Measurements from ENCODE around the gene MTFR1L.

The MTFR1L gene

DNA sequence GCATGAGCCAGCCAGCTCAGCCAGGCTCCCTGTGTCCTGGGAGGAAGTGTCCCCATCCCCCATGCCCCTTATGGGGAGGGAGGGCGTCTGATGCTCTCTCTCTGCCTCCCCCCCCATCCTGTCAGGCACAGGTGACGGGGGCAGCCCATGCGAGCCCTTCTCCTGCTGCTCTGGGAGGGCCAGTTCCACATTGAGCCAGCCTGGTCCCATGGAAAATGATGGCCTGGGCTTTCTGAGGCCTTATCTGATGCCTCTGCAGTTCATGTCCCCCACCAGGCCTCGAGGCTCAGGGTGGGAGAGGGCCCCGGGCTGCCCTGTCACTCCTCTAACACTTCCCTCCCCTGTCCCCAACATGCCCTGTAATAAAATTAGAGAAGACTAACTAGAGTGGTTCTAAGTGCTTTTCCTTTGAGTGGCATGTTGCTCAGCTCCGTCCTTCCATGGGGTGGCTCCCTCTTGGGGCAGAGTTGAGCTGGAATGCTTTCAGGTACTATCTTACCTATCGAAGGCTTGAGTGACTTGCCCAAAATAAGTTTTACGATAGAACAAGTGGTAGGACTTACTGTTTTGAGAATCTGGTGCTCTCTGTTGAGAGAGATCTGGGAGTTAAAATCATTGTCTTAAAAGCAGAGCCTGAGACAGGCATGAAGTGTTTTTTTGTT, 1.8 kb upstream of the MTFR1L start:
- peaks cover 5% of the 10 kb centered on the region; the same call in 1 of the 2 replicates for H3K27me3 ChIP-seq (ENCODE audit: control insufficient read depth, insufficient read depth, low read length)
- no peaks in the 10 kb centered on the region for H3K9me3 ChIP-seq (ENCODE audit: control insufficient read depth, insufficient read depth, low read length)
- peaks cover 26% of the 10 kb centered on the region for H3K36me3 ChIP-seq (ENCODE audit: control insufficient read depth, insufficient read depth, low read length)
- H3K4me3 ChIP-seq (ENCODE audit: low read depth, low read length) = no peak overlapping the region
- H3K27ac ChIP-seq (ENCODE audit: low read depth, low read length) = peak overlapping the region; percentile 6
- peaks cover 17% of the 10 kb centered on the region for H3K4me1 ChIP-seq (ENCODE audit: control insufficient read depth, insufficient read depth, low read length)
- no peak overlapping the region for H3K9ac ChIP-seq (ENCODE audit: low read depth, low read length)

- Histone ChIP-seq H3K27me3 (ENCODE audit: control insufficient read depth, insufficient read depth, low read length) (peaks cover 5% of the 10 kb centered on the region; the same call in 1 of the 2 replicates), H3K36me3 (ENCODE audit: control insufficient read depth, insufficient read depth, low read length) (peaks cover 24% of the 10 kb centered on the region), H3K9ac (ENCODE audit: low read depth, low read length) (no peak overlapping the region), H3K9me3 (ENCODE audit: control insufficient read depth, insufficient read depth, low read length) (no peaks in the 10 kb centered on the region), H3K4me1 (ENCODE audit: control insufficient read depth, insufficient read depth, low read length) (peaks cover 17% of the 10 kb centered on the region), H3K4me3 (ENCODE audit: low read depth, low read length) (peak overlapping the region; percentile 93), H3K27ac (ENCODE audit: low read depth, low read length) (peak overlapping the region; percentile 6)
These were observed 1.2 kb upstream of the MTFR1L start for GRCh38 chr1:25818569-25818968.

- peak overlapping the region; percentile 93 for H3K4me3 ChIP-seq (ENCODE audit: low read depth, low read length)
- peak overlapping the region; percentile 61 for H3K9ac ChIP-seq (ENCODE audit: low read depth, low read length)
- H3K36me3 ChIP-seq (ENCODE audit: control insufficient read depth, insufficient read depth, low read length) = peaks cover 12% of the 10 kb centered on the region; the same call in 1 of the 2 replicates
- H3K9me3 ChIP-seq (ENCODE audit: control insufficient read depth, insufficient read depth, low read length) = no peaks in the 10 kb centered on the region
- peak overlapping the region; percentile 87 for H3K27ac ChIP-seq (ENCODE audit: low read depth, low read length)
- peaks cover 17% of the 10 kb centered on the region for H3K4me1 ChIP-seq (ENCODE audit: control insufficient read depth, insufficient read depth, low read length)
- H3K27me3 ChIP-seq (ENCODE audit: control insufficient read depth, insufficient read depth, low read length) = peaks cover 5% of the 10 kb centered on the region; the same call in 1 of the 2 replicates
These were observed 725 bp downstream of the MTFR1L start for GRCh38 chr1:25820247-25821111.

DNA sequence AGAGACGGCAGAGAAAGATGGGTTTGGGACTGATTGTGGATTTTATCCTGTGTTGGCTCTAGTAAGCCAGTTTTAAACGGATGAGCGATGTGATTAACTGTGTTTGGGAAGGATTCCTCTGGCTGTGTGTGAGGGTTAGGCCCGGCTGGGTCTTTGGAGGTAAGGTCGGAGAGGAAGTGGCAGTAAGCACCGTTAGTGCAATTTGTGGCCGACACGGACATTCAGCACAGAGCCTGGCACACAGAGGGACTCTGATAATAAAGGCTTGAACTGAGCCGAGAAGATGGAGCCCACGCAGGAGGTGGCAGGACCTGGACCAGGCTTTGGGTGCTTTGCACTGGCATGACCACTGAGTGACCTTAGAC, 1.3 kb downstream of the MTFR1L start:
- peaks cover 5% of the 10 kb centered on the region; the same call in 1 of the 2 replicates for H3K27me3 ChIP-seq (ENCODE audit: control insufficient read depth, insufficient read depth, low read length)
- peaks cover 17% of the 10 kb centered on the region for H3K4me1 ChIP-seq (ENCODE audit: control insufficient read depth, insufficient read depth, low read length)
- no peaks in the 10 kb centered on the region for H3K9me3 ChIP-seq (ENCODE audit: control insufficient read depth, insufficient read depth, low read length)
- H3K36me3 ChIP-seq (ENCODE audit: control insufficient read depth, insufficient read depth, low read length) = peaks cover 11% of the 10 kb centered on the region; the same call in 1 of the 2 replicates
- no peak overlapping the region for H3K9ac ChIP-seq (ENCODE audit: low read depth, low read length)
- no peak overlapping the region for H3K27ac ChIP-seq (ENCODE audit: low read depth, low read length)
- H3K4me3 ChIP-seq (ENCODE audit: low read depth, low read length) = peak overlapping the region; percentile 93

GRCh38 chr1:25821630-25822091, 1.9 kb downstream of the MTFR1L start:
- H3K4me1 ChIP-seq (ENCODE audit: control insufficient read depth, insufficient read depth, low read length) = peaks cover 17% of the 10 kb centered on the region
- no peak overlapping the region for H3K9ac ChIP-seq (ENCODE audit: low read depth, low read length)
- H3K36me3 ChIP-seq (ENCODE audit: control insufficient read depth, insufficient read depth, low read length) = peaks cover 7% of the 10 kb centered on the region; the same call in 1 of the 2 replicates
- H3K27ac ChIP-seq (ENCODE audit: low read depth, low read length) = no peak overlapping the region
- H3K4me3 ChIP-seq (ENCODE audit: low read depth, low read length) = no peak overlapping the region
- peaks cover 5% of the 10 kb centered on the region; the same call in 1 of the 2 replicates for H3K27me3 ChIP-seq (ENCODE audit: control insufficient read depth, insufficient read depth, low read length)
- H3K9me3 ChIP-seq (ENCODE audit: control insufficient read depth, insufficient read depth, low read length) = no peaks in the 10 kb centered on the region

GRCh38 chr1:25825605-25826004, 5.9 kb downstream of the MTFR1L start:
- H3K27me3 ChIP-seq (ENCODE audit: control insufficient read depth, insufficient read depth, low read length) = peaks cover 5% of the 10 kb centered on the region; the same call in 1 of the 2 replicates
- no peak overlapping the region for H3K27ac ChIP-seq (ENCODE audit: low read depth, low read length)
- no peaks in the 10 kb centered on the region for H3K9me3 ChIP-seq (ENCODE audit: control insufficient read depth, insufficient read depth, low read length)
- no peak overlapping the region for H3K4me3 ChIP-seq (ENCODE audit: low read depth, low read length)
- no peaks in the 10 kb centered on the region for H3K4me1 ChIP-seq (ENCODE audit: control insufficient read depth, insufficient read depth, low read length)
- H3K36me3 ChIP-seq (ENCODE audit: control insufficient read depth, insufficient read depth, low read length) = peaks cover 40% of the 10 kb centered on the region
- H3K9ac ChIP-seq (ENCODE audit: low read depth, low read length) = no peak overlapping the region

GRCh38 chr1:25826571-25826970, 6.8 kb downstream of the MTFR1L start:
- Histone ChIP-seq H3K4me1 (ENCODE audit: control insufficient read depth, insufficient read depth, low read length) (no peaks in the 10 kb centered on the region), H3K9ac (ENCODE audit: low read depth, low read length) (no peak overlapping the region), H3K27me3 (ENCODE audit: control insufficient read depth, insufficient read depth, low read length) (peaks cover 3% of the 10 kb centered on the region; the same call in 1 of the 2 replicates), H3K27ac (ENCODE audit: low read depth, low read length) (no peak overlapping the region), H3K36me3 (ENCODE audit: control insufficient read depth, insufficient read depth, low read length) (peaks cover 50% of the 10 kb centered on the region), H3K9me3 (ENCODE audit: control insufficient read depth, insufficient read depth, low read length) (no peaks in the 10 kb centered on the region), H3K4me3 (ENCODE audit: low read depth, low read length) (no peak overlapping the region)

GRCh38 chr1:25828491-25828890, 8.7 kb downstream of the MTFR1L start:
- Histone ChIP-seq H3K27ac (ENCODE audit: low read depth, low read length) (no peak overlapping the region), H3K9me3 (ENCODE audit: control insufficient read depth, insufficient read depth, low read length) (no peaks in the 10 kb centered on the region), H3K27me3 (ENCODE audit: control insufficient read depth, insufficient read depth, low read length) (no peaks in the 10 kb centered on the region), H3K36me3 (ENCODE audit: control insufficient read depth, insufficient read depth, low read length) (peaks cover 69% of the 10 kb centered on the region), H3K9ac (ENCODE audit: low read depth, low read length) (no peak overlapping the region), H3K4me3 (ENCODE audit: low read depth, low read length) (no peak overlapping the region), H3K4me1 (ENCODE audit: control insufficient read depth, insufficient read depth, low read length) (no peaks in the 10 kb centered on the region)

DNA sequence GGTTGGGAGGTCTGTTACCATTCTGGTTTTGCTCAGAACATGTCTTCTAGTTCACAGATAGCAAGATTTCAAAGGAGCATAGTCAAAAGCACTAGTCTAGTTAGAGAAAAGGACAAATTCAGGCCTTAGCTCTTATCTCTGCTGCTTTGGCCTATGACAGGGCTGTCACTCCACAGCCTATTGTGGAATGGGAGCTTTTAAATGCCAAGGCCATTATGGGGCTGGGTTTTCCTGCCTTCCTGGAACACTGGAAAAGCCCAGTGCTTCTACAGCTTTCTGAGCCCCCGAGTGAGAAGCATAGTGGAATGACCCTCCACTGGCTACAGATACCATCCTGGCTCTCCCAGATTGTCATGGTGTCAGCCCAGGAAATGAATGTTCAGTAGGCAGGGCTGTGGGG, 9.3 kb downstream of the MTFR1L start:
- no peaks in the 10 kb centered on the region for H3K4me1 ChIP-seq (ENCODE audit: control insufficient read depth, insufficient read depth, low read length)
- H3K9me3 ChIP-seq (ENCODE audit: control insufficient read depth, insufficient read depth, low read length) = no peaks in the 10 kb centered on the region
- no peak overlapping the region for H3K27ac ChIP-seq (ENCODE audit: low read depth, low read length)
- H3K9ac ChIP-seq (ENCODE audit: low read depth, low read length) = no peak overlapping the region
- no peak overlapping the region for H3K4me3 ChIP-seq (ENCODE audit: low read depth, low read length)
- H3K36me3 ChIP-seq (ENCODE audit: control insufficient read depth, insufficient read depth, low read length) = peaks cover 75% of the 10 kb centered on the region
- no peaks in the 10 kb centered on the region for H3K27me3 ChIP-seq (ENCODE audit: control insufficient read depth, insufficient read depth, low read length)

- no peaks in the 10 kb centered on the region for H3K27me3 ChIP-seq (ENCODE audit: control insufficient read depth, insufficient read depth, low read length)
- H3K4me3 ChIP-seq (ENCODE audit: low read depth, low read length) = no peak overlapping the region
- H3K9me3 ChIP-seq (ENCODE audit: control insufficient read depth, insufficient read depth, low read length) = no peaks in the 10 kb centered on the region
- no peak overlapping the region for H3K9ac ChIP-seq (ENCODE audit: low read depth, low read length)
- no peak overlapping the region for H3K27ac ChIP-seq (ENCODE audit: low read depth, low read length)
- peaks cover 92% of the 10 kb centered on the region for H3K36me3 ChIP-seq (ENCODE audit: control insufficient read depth, insufficient read depth, low read length)
- H3K4me1 ChIP-seq (ENCODE audit: control insufficient read depth, insufficient read depth, low read length) = no peaks in the 10 kb centered on the region
These were observed 11.9 kb downstream of the MTFR1L start for GRCh38 chr1:25831569-25832196.
